ENCODE measurements around the gene HDAC1.

The HDAC1 gene

DNA sequence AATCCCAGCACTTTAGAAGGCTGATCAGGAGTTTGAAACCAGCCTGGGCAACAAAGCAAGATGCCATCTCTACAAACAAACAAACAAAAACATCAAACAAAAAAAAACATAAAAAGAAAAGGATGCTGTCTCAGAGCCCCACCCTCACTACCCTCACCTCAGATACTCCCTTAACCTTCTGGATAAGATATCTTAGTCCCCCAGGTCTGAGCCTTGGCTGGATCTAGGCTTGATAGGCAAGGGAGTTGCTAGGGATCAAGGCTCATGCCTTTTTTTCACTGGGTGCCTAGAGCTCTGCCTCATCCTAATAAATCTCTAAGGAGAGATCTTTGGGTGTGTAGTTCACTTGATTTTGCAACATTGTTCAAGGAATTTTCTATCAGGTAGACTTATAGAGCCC, 7.4 kb downstream of the HDAC1 start:
- H3K9ac ChIP-seq (ENCODE audit: insufficient read length, low read depth): no peak overlapping the region
- peaks cover 76% of the 10 kb centered on the region for H3K36me3 ChIP-seq (ENCODE audit: insufficient read depth, insufficient read length, low read length)
- H3K9me3 ChIP-seq (ENCODE audit: insufficient read depth, low read length): 0 out of 2 replicates have a peak, but pooled peaks cover under 1% of the 10 kb centered on the region
- peaks cover 5% of the 10 kb centered on the region for H3K4me1 ChIP-seq (ENCODE audit: insufficient read depth, insufficient read length)
- no peak overlapping the region for H3K4me3 ChIP-seq (ENCODE audit: insufficient read length, low read depth)
- TF ChIP-seq SUZ12 (IDR thresholded peaks at IDR 0.05; ENCODE audit: extremely low read depth, insufficient read depth, insufficient read length): no peak
- TF ChIP-seq YY1 (IDR thresholded peaks at IDR 0.05; ENCODE audit: insufficient read depth, insufficient read length): no peak
- no peak for TF ChIP-seq ZNF274 (IDR thresholded peaks at IDR 0.05; ENCODE audit: low read depth, low read length)
- H3K27me3 ChIP-seq (ENCODE audit: insufficient read depth, insufficient read length): no peaks in the 10 kb centered on the region
- no peak for DNase-seq (ENCODE audit: low read depth, low spot score)

DNA sequence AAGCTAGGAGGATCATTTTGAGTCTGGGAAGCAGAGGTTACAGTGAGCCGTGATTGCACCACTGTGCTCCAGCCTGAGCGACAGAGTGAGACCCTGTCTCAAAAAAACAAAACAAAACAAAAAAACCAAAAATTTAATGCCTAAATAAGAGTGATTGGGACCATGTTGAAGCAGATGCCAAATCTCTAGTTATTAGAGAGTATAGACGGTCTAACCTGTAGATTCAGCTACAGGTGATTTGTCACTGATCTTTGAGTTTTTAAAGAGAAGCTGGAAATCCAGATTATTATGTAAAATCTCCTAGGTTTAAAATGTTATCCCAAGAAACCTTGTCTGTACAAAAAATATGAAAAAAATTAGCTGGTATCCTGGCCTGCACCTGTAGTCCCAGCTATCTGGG, 11.5 kb downstream of the HDAC1 start:
- Histone ChIP-seq H3K4me3 (ENCODE audit: insufficient read length, low read depth) (no peak overlapping the region), H3K4me1 (ENCODE audit: insufficient read depth, insufficient read length) (no peaks in the 10 kb centered on the region), H3K36me3 (ENCODE audit: insufficient read depth, insufficient read length, low read length) (peaks cover 77% of the 10 kb centered on the region), H3K9me3 (ENCODE audit: insufficient read depth, low read length) (peaks cover 12% of the 10 kb centered on the region), H3K9ac (ENCODE audit: insufficient read length, low read depth) (no peak overlapping the region), H3K27me3 (ENCODE audit: insufficient read depth, insufficient read length) (no peaks in the 10 kb centered on the region)
- no peak for DNase-seq (ENCODE audit: low read depth, low spot score)
- TF ChIP-seq SUZ12 (IDR thresholded peaks at IDR 0.05; ENCODE audit: extremely low read depth, insufficient read depth, insufficient read length) (no peak), YY1 (IDR thresholded peaks at IDR 0.05; ENCODE audit: insufficient read depth, insufficient read length) (no peak), ZNF274 (IDR thresholded peaks at IDR 0.05; ENCODE audit: low read depth, low read length) (no peak)

DNA sequence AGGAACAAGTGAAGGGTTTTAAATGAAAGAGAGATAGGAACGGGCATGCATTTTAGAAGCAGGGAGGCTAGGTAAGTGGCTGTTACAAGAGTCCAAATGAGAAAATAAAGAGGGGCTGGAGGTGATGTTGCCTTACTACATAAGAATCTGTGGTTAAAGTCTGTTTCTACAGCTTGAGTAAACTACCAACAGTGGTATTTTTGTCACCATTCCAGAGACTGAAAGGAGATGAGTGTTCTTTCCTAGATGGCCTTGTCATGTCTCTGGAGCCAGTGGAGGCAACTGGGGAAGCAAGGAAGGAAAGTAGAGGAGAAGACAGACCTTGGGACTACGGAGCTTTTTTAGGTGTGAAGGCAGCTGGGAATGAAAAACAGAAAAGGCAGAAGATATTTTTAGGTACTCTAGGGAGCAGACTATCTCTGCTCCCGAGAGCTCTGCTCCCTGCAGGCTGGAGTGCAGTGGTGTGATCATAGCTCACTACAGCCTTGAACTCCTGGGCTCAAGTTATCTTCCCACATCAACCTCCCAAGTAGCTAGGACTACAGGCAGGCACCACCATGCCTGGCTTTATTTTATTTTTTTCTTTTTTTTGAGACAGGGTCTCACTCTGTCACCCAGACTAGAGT, 12.2 kb downstream of the HDAC1 start:
- Histone ChIP-seq H3K9me3 (ENCODE audit: insufficient read depth, low read length) (peaks cover 12% of the 10 kb centered on the region), H3K9ac (ENCODE audit: insufficient read length, low read depth) (no peak overlapping the region), H3K36me3 (ENCODE audit: insufficient read depth, insufficient read length, low read length) (peaks cover 76% of the 10 kb centered on the region), H3K27me3 (ENCODE audit: insufficient read depth, insufficient read length) (no peaks in the 10 kb centered on the region), H3K4me1 (ENCODE audit: insufficient read depth, insufficient read length) (peaks cover 4% of the 10 kb centered on the region), H3K4me3 (ENCODE audit: insufficient read length, low read depth) (no peak overlapping the region)
- no peak for TF ChIP-seq ZNF274 (IDR thresholded peaks at IDR 0.05; ENCODE audit: low read depth, low read length)
- no peak for DNase-seq (ENCODE audit: low read depth, low spot score)

DNA sequence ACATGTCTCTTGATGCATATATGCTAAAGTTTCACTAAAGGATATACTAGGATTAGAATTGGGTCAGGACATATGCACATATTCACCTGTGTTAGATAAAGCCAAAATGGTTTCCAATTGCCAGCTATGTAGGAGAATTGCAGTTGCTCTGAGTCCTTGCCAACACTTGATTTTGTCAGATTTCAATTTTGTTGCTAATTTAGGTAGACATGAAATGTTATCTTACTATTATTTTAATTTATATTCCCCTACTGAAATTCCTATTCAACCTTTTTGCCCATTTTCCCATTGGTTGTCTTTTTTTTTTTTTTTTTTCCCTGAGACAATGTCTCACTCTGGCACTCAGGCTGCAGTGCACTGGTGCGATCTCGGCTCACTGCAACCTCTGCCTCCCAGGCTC, 13.4 kb downstream of the HDAC1 start:
- Histone ChIP-seq H3K9ac (ENCODE audit: insufficient read length, low read depth) (no peak overlapping the region), H3K4me3 (ENCODE audit: insufficient read length, low read depth) (no peak overlapping the region), H3K9me3 (ENCODE audit: insufficient read depth, low read length) (peaks cover 12% of the 10 kb centered on the region), H3K36me3 (ENCODE audit: insufficient read depth, insufficient read length, low read length) (peaks cover 73% of the 10 kb centered on the region), H3K27me3 (ENCODE audit: insufficient read depth, insufficient read length) (no peaks in the 10 kb centered on the region), H3K4me1 (ENCODE audit: insufficient read depth, insufficient read length) (peaks cover 6% of the 10 kb centered on the region)
- DNase-seq (ENCODE audit: low read depth, low spot score): no peak
- TF ChIP-seq YY1 (IDR thresholded peaks at IDR 0.05; ENCODE audit: insufficient read depth, insufficient read length) (no peak), SUZ12 (IDR thresholded peaks at IDR 0.05; ENCODE audit: extremely low read depth, insufficient read depth, insufficient read length) (no peak), ZNF274 (IDR thresholded peaks at IDR 0.05; ENCODE audit: low read depth, low read length) (no peak)

DNA sequence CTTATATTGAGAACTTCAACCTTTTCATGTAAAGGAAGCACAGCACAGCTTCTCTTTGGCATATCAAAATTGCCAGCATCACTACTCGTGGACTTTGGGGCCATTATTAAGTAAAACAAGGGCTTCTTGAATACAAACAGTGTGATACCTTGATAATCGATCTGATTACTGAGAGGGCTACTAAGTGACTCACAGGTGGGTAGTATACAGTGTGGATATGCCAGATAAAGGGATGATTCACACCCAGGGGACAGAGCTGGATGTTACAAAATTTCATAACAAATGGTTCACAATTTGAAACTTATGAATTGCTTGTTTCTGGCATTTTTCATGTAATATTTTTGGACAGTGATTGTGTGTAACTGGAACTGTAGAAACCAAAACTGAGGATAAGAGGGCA, 15.4 kb downstream of the HDAC1 start:
- H3K4me1 ChIP-seq (ENCODE audit: insufficient read depth, insufficient read length): peaks cover 6% of the 10 kb centered on the region
- no peak overlapping the region for H3K9ac ChIP-seq (ENCODE audit: insufficient read length, low read depth)
- peaks cover 12% of the 10 kb centered on the region for H3K9me3 ChIP-seq (ENCODE audit: insufficient read depth, low read length)
- no peak for DNase-seq (ENCODE audit: low read depth, low spot score)
- H3K27me3 ChIP-seq (ENCODE audit: insufficient read depth, insufficient read length): no peaks in the 10 kb centered on the region
- TF ChIP-seq YY1 (IDR thresholded peaks at IDR 0.05; ENCODE audit: insufficient read depth, insufficient read length): no peak
- no peak for TF ChIP-seq SUZ12 (IDR thresholded peaks at IDR 0.05; ENCODE audit: extremely low read depth, insufficient read depth, insufficient read length)
- no peak overlapping the region for H3K4me3 ChIP-seq (ENCODE audit: insufficient read length, low read depth)
- peaks cover 58% of the 10 kb centered on the region for H3K36me3 ChIP-seq (ENCODE audit: insufficient read depth, insufficient read length, low read length)

DNA sequence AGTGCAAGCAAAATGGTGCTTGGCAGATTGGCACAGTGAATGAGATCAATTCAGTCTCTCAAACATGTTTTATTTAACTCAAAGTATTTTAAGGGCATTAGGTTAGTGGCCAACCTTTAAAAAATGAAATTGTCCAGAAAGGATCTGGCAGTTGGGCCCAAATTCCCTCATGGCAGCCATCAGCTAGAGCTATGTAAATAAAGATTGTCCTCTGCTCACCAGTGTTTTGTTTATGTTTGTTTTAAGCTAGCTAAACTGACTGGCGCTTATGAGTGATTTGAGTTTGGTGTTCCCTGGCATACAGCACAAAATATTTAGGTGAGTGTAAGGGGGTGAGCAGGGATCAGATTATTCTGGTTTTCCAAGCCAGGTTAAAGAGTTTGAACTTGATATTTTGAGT, 18.1 kb downstream of the HDAC1 start:
- Histone ChIP-seq H3K9ac (ENCODE audit: insufficient read length, low read depth) (no peak overlapping the region), H3K4me3 (ENCODE audit: insufficient read length, low read depth) (no peak overlapping the region), H3K9me3 (ENCODE audit: insufficient read depth, low read length) (peaks cover 5% of the 10 kb centered on the region), H3K4me1 (ENCODE audit: insufficient read depth, insufficient read length) (peaks cover 6% of the 10 kb centered on the region), H3K27me3 (ENCODE audit: insufficient read depth, insufficient read length) (no peaks in the 10 kb centered on the region), H3K36me3 (ENCODE audit: insufficient read depth, insufficient read length, low read length) (peaks cover 42% of the 10 kb centered on the region)
- no peak for TF ChIP-seq SUZ12 (IDR thresholded peaks at IDR 0.05; ENCODE audit: extremely low read depth, insufficient read depth, insufficient read length)
- TF ChIP-seq YY1 (IDR thresholded peaks at IDR 0.05; ENCODE audit: insufficient read depth, insufficient read length): no peak
- no peak for TF ChIP-seq ZNF274 (IDR thresholded peaks at IDR 0.05; ENCODE audit: low read depth, low read length)
- no peak for DNase-seq (ENCODE audit: low read depth, low spot score)

DNA sequence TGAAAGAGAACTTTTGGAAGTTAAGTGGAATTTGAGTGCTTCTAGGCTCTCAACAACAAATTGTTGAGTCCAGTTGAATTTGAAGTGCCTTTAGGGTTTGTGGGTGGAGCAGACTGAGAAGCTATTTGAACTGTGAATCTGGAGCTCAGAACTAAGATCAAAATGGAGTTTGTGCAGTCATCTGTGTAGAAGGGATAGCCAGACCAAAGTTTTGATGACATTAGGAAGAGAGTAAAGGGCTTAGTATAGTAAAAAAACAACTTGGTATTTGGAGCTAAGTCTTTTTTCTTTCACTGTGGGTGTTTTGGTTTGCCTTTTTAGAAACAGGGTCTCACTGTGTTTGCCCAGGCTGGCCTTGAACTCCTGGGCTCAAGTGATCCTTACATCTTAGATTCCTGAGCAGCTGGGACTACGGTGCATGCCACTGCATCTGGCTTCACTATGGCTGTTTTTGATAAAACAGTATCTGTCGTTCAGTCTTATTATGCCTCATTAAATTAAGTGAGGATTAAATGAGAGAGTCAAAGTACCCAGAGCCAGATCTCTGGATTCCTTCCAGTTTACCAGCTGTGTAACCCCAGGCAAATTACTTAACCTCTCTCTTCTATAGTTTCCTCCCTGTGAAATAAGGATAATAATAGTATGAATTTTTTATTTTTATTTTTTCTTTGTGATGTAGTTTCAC, 20.0 kb downstream of the HDAC1 start:
- DNase-seq (ENCODE audit: low read depth, low spot score): no peak
- no peaks in the 10 kb centered on the region for H3K9me3 ChIP-seq (ENCODE audit: insufficient read depth, low read length)

More for the DNA sequence above, 20.0 kb downstream of the HDAC1 start:
- TF ChIP-seq YY1 (IDR thresholded peaks at IDR 0.05; ENCODE audit: insufficient read depth, insufficient read length) (no peak), ZNF274 (IDR thresholded peaks at IDR 0.05; ENCODE audit: low read depth, low read length) (no peak), SUZ12 (IDR thresholded peaks at IDR 0.05; ENCODE audit: extremely low read depth, insufficient read depth, insufficient read length) (no peak)
- Histone ChIP-seq H3K27me3 (ENCODE audit: insufficient read depth, insufficient read length) (no peaks in the 10 kb centered on the region), H3K4me1 (ENCODE audit: insufficient read depth, insufficient read length) (peaks cover 6% of the 10 kb centered on the region), H3K4me3 (ENCODE audit: insufficient read length, low read depth) (no peak overlapping the region), H3K36me3 (ENCODE audit: insufficient read depth, insufficient read length, low read length) (peaks cover 30% of the 10 kb centered on the region), H3K9ac (ENCODE audit: insufficient read length, low read depth) (no peak overlapping the region)

Measured in NT2/D1 (cell line).